ENCODE results near the gene FAM217A.

Gene FAM217A

GRCh38 chr6:4125500-4125899, 46.6 kb upstream of the FAM217A start:
- Histone ChIP-seq H4K20me1 (ENCODE audit: insufficient read depth, low read length) (no peaks in the 10 kb centered on the region), H3K4me3 (ENCODE audit: low read depth, low read length, poor library complexity, severe bottlenecking) (no peak overlapping the region), H3K9me2 (ENCODE audit: low read depth, low read length) (no peaks in the 10 kb centered on the region), H3K9ac (ENCODE audit: low read length) (no peak overlapping the region), H3K27ac (ENCODE audit: low read depth, low read length, poor library complexity, severe bottlenecking) (no peak overlapping the region), H3K27me3 (ENCODE audit: insufficient read depth, low read length) (no peaks in the 10 kb centered on the region), H3K36me3 (ENCODE audit: insufficient read depth, low read length) (peaks cover 57% of the 10 kb centered on the region), H3K4me2 (ENCODE audit: low read length) (no peak overlapping the region), H3K79me2 (ENCODE audit: insufficient read depth, low read length) (no peaks in the 10 kb centered on the region), H3K4me1 (ENCODE audit: insufficient read depth, low read length, severe bottlenecking) (no peaks in the 10 kb centered on the region), H3F3A (ENCODE audit: insufficient read depth, low read length) (no peaks in the 10 kb centered on the region), H3K9me3 (ENCODE audit: low read length) (no peaks in the 10 kb centered on the region), H2AFZ (ENCODE audit: low read length) (no peak overlapping the region)
- TF ChIP-seq, protein P1, sequence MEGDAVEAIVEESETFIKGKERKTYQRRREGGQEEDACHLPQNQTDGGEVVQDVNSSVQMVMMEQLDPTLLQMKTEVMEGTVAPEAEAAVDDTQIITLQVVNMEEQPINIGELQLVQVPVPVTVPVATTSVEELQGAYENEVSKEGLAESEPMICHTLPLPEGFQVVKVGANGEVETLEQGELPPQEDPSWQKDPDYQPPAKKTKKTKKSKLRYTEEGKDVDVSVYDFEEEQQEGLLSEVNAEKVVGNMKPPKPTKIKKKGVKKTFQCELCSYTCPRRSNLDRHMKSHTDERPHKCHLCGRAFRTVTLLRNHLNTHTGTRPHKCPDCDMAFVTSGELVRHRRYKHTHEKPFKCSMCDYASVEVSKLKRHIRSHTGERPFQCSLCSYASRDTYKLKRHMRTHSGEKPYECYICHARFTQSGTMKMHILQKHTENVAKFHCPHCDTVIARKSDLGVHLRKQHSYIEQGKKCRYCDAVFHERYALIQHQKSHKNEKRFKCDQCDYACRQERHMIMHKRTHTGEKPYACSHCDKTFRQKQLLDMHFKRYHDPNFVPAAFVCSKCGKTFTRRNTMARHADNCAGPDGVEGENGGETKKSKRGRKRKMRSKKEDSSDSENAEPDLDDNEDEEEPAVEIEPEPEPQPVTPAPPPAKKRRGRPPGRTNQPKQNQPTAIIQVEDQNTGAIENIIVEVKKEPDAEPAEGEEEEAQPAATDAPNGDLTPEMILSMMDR (IDR thresholded peaks at IDR 0.05; ENCODE audit: low read length): no peak
- no peak for TF ChIP-seq EZH2 (IDR thresholded peaks at IDR 0.05; ENCODE audit: borderline replicate concordance, low read length)

DNA sequence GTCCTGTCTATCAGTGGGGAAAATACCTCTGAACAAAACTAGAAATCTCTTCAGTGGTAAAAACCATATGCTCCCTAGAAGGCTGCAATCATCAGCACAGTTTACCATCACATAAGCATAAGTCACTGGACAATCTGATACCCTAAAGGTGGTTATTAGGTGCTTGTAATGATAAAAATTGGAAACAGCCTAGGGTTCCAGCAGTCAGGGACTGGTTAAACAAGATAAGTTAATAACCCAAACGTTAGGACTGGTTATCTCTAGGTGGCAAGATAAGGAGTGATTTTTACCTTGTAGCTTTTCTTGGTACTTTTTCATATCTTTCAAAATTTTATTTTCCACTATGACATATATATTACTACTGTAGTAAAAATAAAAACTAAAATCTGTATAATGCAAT, 45.4 kb upstream of the FAM217A start:
- Histone ChIP-seq H4K20me1 (ENCODE audit: insufficient read depth, low read length) (no peaks in the 10 kb centered on the region), H3K9me2 (ENCODE audit: low read depth, low read length) (no peaks in the 10 kb centered on the region), H3K27ac (ENCODE audit: low read depth, low read length, poor library complexity, severe bottlenecking) (no peak overlapping the region), H3K9ac (ENCODE audit: low read length) (no peak overlapping the region), H3K4me1 (ENCODE audit: insufficient read depth, low read length, severe bottlenecking) (no peaks in the 10 kb centered on the region), H3K4me2 (ENCODE audit: low read length) (no peak overlapping the region), H3F3A (ENCODE audit: insufficient read depth, low read length) (no peaks in the 10 kb centered on the region), H3K9me3 (ENCODE audit: low read length) (no peaks in the 10 kb centered on the region), H3K4me3 (ENCODE audit: low read depth, low read length, poor library complexity, severe bottlenecking) (no peak overlapping the region), H3K27me3 (ENCODE audit: insufficient read depth, low read length) (no peaks in the 10 kb centered on the region), H3K79me2 (ENCODE audit: insufficient read depth, low read length) (no peaks in the 10 kb centered on the region), H3K36me3 (ENCODE audit: insufficient read depth, low read length) (peaks cover 52% of the 10 kb centered on the region), H2AFZ (ENCODE audit: low read length) (no peak overlapping the region)
- TF ChIP-seq, protein P1 (IDR thresholded peaks at IDR 0.05; ENCODE audit: low read length): no peak

GRCh38 chr6:4115741-4116140, 36.8 kb upstream of the FAM217A start:
- no peak overlapping the region for H2AFZ ChIP-seq (ENCODE audit: low read length)

More at GRCh38 chr6:4115741-4116140, 36.8 kb upstream of the FAM217A start:
- Histone ChIP-seq H3K4me1 (ENCODE audit: insufficient read depth, low read length, severe bottlenecking) (no peaks in the 10 kb centered on the region), H3K36me3 (ENCODE audit: insufficient read depth, low read length) (peaks cover 25% of the 10 kb centered on the region), H3K27me3 (ENCODE audit: insufficient read depth, low read length) (no peaks in the 10 kb centered on the region), H3K4me3 (ENCODE audit: low read depth, low read length, poor library complexity, severe bottlenecking) (no peak overlapping the region), H3K27ac (ENCODE audit: low read depth, low read length, poor library complexity, severe bottlenecking) (no peak overlapping the region), H3K79me2 (ENCODE audit: insufficient read depth, low read length) (no peaks in the 10 kb centered on the region), H3F3A (ENCODE audit: insufficient read depth, low read length) (no peaks in the 10 kb centered on the region), H3K9me2 (ENCODE audit: low read depth, low read length) (no peaks in the 10 kb centered on the region), H3K9ac (ENCODE audit: low read length) (no peak overlapping the region), H3K9me3 (ENCODE audit: low read length) (no peaks in the 10 kb centered on the region), H3K4me2 (ENCODE audit: low read length) (no peak overlapping the region), H4K20me1 (ENCODE audit: insufficient read depth, low read length) (no peaks in the 10 kb centered on the region)
- TF ChIP-seq, protein P1 (IDR thresholded peaks at IDR 0.05; ENCODE audit: low read length): no peak
- no peak for TF ChIP-seq EZH2 (IDR thresholded peaks at IDR 0.05; ENCODE audit: borderline replicate concordance, low read length)

All from OCI-LY1 (cell line).